GM12892 (cell line): ENCODE measurements around the gene PRKCH.

ENCODE experiments used
- DNase-seq: peaks from one replicate; pipeline ENCODE4 v3.0.0; 2011; ENCODE audit not compliant: insufficient read length
- FAIRE-seq: peaks from 2 replicates; lab custom pipeline; 2011; peaks lifted over from hg19 to GRCh38; lab: Jason Lieb, UNC
- POLR2A ChIP-seq: IDR thresholded peaks from 2 replicates; pipeline ENCODE4 v1.6.1; 2011; ENCODE audit warnings: low read depth, low read length, control low read depth
- POLR2AphosphoS5 ChIP-seq: IDR thresholded peaks from 2 replicates; pipeline ENCODE4 v1.6.1; 2011; ENCODE audit warnings: low read depth, low read length, control low read depth
- TAF1 ChIP-seq: IDR thresholded peaks from 2 replicates; pipeline ENCODE4 v1.6.1; 2011; ENCODE audit warnings: low read depth, mild to moderate bottlenecking, control low read depth, low read length, borderline replicate concordance

PRKCH gene

DNA sequence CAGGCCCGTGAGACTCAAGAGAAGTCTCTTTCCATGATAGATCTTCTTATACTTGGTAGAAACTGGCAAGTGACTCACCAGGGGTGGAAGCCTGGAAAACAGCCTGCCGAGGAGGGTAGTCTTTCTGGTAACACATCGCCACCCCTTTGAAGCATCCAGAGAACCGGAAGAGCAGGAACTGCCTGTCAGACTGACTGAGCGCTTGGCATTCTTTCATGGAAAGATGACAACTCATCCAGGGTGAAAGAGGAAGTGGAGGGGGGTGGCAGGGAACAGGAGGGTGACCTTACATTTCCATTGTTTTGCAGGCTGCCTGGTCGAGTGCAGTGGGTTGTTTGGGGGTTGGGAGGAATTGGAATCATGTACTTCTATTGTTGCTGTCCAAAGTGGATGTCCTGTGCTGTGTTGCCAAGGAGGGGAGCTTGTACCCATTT lies 34.5 kb downstream of the PRKCH start:
- no peak for DNase-seq
- TF ChIP-seq POLR2AphosphoS5 (no peak), TAF1 (no peak), POLR2A (no peak)
- no peak for FAIRE-seq

DNA sequence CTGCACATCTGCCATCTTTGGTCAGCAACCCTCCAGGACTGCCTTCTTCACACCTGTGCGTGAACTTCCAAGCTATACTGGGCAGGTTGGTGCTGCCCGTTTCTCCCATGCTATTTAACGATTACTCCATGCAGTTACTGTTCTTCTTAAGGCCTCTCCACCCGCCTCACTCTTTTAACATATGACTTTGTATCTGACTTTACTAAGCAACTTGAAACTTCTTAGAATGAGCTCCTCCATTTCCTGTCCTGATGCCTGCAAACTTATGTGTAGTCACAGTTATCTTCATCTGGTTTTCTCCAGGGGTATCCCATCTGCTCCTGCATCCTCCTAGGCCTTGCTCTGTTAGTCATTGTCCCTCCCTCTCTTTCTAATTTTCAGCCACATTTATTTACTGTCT lies 35.7 kb downstream of the PRKCH start:
- TF ChIP-seq POLR2A (no peak), POLR2AphosphoS5 (no peak), TAF1 (no peak)
- DNase-seq (no peak), FAIRE-seq (no peak)

DNA sequence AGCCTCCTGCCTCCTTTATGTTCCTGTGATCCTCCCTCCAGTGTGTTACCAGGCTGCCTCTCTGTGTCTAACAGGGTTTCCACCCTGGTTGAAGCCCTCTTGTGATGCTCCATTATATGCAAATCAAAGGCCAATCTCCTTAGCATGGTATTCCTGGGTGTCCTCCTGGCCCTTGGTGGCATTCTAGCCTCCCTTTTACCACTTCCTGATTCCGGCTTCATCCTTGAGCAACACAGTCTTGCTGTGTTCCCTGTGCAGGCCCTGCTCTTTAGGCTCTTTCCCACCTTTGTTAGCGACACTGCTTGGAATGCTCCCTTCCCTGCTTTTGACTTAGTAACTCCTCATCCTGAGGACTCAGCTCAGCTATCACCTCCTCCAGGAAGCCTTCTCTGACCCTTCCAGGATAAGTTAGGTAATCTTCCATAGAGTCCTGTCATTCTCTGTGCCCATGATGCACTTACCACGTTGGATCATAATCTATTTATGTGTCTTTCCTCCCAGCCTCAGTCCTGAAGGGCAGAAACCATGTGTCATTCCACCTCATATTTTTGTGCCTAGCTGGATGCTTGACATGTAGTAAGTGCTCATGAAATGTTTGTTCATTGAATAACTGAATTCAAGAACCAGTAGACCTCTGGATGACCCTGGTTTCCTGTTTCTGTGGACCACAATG lies 37.3 kb downstream of the PRKCH start:
- DNase-seq (no peak), FAIRE-seq (no peak)
- no peak for TF ChIP-seq TAF1
- no peak for TF ChIP-seq POLR2AphosphoS5
- TF ChIP-seq POLR2A: no peak

DNA sequence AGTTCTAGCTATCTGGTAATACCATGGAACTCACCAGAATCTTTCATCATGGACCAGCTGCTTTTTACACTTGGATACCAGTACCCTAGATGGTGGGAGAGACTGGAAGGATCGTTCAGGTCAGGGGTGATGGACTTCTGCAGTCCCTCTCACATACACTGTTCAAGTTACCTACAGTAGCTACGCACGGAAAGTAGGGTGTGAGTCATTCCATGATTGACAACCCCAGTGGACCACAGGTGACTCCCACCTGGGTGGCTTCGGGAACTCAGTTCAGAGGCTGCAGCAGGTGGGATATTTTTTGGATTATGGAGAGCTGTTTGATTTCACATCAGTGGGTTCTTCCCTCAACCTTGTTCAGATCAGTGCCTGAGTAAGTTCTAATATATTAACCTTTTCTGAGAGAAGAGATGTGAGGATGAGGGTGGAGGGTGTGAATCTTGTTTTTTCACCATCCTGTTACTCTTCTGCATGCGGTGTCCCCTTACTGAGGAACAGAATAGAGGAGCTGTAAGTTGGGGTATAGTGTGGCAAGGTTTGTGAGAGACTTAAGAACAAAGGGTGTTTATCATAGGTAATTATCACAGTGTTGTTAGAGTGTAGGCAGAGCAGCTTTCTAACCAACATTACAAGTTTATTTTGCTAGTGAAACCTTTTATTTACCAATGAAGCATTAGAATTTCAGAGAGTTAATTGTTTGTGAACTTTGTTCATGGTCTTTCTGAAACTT lies 39.6 kb downstream of the PRKCH start:
- DNase-seq: no peak
- TF ChIP-seq POLR2A (no peak), POLR2AphosphoS5 (no peak), TAF1 (no peak)
- FAIRE-seq: no peak

DNA sequence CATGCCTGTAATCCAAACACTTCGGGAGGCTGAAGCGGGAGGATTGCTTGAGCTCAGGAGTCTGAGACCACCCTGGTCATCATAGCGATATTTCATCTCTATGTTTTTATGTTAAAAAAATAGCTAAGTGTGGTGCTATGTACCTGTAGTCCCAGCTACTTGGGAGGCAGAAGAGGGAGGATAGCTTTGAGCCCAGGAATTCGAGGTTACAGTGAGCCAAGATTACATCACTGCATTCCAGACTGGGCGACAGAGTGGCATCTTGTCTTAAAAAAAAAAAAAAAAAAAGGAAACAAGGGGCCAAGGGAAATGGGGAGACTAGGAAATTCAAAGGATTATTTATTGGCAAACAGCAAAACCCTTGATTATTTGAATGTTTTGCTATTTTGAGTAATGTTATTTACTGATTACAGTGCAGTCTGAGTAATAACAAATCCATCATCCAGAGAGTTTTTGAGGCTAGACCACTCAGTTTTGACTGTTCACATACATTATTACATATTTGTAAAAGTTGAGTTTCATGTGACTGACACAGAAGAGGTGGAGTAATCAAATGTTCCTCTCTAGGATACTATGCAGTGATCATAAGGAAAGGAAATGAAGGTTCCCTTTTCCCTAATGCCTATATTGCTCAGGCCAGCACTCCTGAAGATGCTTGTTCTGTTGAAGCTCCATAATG lies 40.8 kb downstream of the PRKCH start:
- TF ChIP-seq POLR2A: no peak
- no peak for TF ChIP-seq POLR2AphosphoS5
- TF ChIP-seq TAF1: no peak
- DNase-seq (no peak), FAIRE-seq (no peak)

DNA sequence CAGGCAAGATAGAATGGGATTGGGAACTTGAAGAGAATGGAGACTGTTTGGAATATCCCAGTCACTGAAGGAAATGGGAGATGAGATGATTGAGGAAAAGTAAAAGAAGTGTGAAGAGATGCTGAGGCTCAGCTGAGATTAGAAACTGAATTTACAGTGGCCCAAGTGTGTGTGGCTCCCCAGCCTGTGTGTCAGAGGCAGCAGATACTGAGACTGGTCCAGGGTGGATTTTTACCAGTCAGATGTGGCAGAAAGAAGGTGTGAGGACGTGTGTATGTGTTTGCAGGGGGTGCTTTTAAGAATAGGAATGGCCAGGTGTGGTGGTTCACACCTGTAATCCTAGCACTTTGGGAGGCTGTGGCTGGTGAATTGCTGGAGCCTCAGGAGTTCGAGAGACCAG lies 42.9 kb downstream of the PRKCH start:
- FAIRE-seq (no peak), DNase-seq (no peak)
- TF ChIP-seq POLR2A (no peak), TAF1 (no peak), POLR2AphosphoS5 (no peak)

DNA sequence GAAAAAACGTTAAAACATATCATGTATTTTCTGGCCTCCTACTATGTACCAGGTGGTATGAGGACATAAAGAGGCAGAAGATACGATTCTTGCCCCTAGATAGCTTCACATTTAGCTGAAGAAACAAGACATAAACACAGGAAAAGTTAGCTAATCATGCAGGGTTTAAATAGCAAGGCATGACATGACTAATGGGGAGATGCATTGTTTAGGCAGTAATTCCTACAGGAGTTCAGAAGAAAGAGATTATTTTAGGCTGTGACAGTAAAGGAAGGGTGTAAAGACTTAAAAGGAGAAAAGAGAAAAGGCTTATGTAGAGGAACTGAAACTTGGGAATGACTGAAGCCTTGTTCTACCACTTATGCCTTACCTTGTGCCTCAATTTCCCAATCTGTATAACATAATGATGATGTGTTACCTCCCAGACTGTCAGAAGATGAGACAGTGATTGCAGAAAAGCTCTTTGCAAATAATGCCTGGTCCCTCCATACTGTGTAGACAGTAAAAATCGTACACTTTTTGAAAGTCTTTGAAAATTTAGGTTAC lies 44.4 kb downstream of the PRKCH start:
- FAIRE-seq (no peak), DNase-seq (no peak)
- TF ChIP-seq POLR2A: no peak
- no peak for TF ChIP-seq TAF1
- no peak for TF ChIP-seq POLR2AphosphoS5

DNA sequence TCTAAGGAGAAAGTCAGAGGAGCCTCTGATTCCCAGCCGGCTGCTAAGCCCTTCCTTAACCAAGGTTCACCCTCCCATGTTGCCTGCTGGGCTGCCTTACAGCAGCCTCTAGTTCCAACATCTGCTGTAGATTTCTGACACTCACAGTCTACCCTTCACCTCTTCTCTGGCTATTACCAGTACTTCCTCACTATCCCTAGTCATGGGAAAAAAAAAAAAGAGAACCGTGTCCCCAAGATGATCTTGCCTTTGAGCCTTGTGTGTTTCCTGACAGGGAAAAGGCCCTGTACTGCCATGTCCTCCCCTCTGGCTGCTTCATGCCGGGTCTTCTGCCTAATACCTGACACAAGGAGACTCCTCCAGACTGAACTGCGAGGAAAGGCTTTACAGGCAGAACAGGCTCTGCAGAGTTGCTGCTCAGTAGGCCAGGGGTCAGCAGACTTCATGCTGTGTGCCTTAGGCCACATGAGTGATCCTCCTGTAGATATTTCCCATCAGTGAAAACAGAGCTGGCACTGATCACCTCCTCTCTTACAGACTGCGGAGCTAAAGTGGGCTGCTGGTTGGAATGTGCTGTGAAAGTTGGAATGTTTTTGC lies 46.8 kb downstream of the PRKCH start:
- no peak for TF ChIP-seq TAF1
- no peak for TF ChIP-seq POLR2A
- TF ChIP-seq POLR2AphosphoS5: no peak
- FAIRE-seq (no peak), DNase-seq (no peak)

DNA sequence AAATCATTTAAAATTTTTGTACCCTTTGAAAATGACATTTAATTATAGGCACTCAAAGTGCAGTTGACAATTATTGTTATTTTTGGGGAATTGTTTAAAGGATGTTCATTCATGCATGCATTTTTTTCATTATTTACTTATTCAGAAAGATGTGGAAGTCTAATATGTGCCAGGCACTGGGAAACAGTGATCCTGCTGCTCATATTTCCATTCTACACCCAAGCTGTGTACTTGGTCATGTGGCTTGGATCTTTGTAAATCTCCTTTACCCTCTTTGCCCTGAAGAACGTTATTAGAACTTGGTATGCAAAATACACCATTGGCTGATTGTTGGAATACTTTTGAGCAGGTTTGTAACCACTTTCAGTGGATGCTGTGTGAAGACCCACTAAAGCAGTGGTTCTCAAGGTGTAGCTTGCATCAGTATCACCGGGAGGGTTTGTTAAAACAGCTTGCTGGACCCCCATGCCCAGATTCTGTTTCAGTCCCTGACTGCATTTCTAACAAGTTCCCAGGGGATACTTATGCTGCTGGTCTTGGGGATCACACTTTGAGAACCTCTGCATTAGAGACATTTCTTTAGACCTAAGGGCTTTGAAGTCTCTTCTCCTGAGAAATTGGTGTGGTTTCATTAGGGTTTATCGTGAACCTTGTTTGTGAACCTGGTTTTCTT lies 47.5 kb downstream of the PRKCH start:
- no peak for TF ChIP-seq TAF1
- no peak for TF ChIP-seq POLR2A
- no peak for TF ChIP-seq POLR2AphosphoS5
- DNase-seq (no peak), FAIRE-seq (no peak)

DNA sequence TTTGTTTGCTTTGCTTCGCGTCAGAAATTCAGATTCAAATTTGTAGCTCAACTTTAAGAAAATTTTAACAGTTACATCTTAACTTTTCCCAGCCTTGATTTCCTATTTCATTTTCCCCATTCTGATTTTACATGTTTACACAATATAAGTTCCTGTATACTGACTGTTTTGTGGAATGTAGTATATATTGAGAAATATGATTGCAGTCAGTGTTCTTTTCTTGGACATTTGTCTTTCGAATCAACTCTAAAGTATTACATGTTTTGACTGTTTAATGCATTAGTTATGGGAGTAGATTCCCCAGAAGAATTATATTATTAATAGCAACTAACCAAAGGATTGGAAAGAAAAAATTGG lies 48.1 kb downstream of the PRKCH start:
- DNase-seq (no peak), FAIRE-seq (no peak)
- TF ChIP-seq POLR2A: no peak

DNA sequence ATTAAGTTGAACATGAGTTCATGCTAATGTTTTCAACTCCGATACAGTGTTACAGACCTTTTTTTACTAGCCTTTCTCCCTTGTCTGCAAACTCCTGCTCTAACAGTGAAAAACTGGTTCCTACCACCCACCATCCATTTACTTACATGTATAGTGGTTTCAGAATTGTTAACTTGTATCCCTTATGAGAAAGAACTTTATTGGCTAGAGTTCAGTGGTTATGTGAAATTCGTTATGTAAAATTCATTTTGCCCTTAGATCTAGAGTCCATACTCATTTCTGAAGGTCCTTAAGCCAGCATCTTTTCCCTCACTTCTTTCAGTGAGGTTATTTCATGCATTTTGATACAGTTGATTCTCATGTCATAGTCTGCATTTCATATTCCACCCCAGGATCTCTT lies 51.0 kb downstream of the PRKCH start:
- DNase-seq (no peak), FAIRE-seq (no peak)
- no peak for TF ChIP-seq POLR2AphosphoS5
- no peak for TF ChIP-seq TAF1
- no peak for TF ChIP-seq POLR2A
